GM12878 (cell line): ENCODE measurements around the gene SCGB2B2.

Experiments
- JUND ChIP-seq: IDR thresholded peaks from 2 replicates; pipeline ENCODE4 v1.6.1; 2012; ENCODE audit warnings: low read depth, mild to moderate bottlenecking, low read length, improper control_type of control experiment, moderate library complexity
- POLR2AphosphoS2 ChIP-seq: IDR thresholded peaks from 2 replicates; pipeline ENCODE4 v1.6.1; 2011; ENCODE audit warnings: low read depth, mild to moderate bottlenecking, low read length, improper control_type of control experiment, moderate library complexity
- POLR2AphosphoS5 ChIP-seq: IDR thresholded peaks from 2 replicates; pipeline ENCODE4 v1.6.1; 2011; ENCODE audit warnings: mild to moderate bottlenecking, low read length, inconsistent platforms
- ZNF622 ChIP-seq: fragments of 450-650 bp; IDR thresholded peaks from 2 replicates; pipeline ENCODE4 v1.6.1; 2017; ENCODE audit warnings: mild to moderate bottlenecking, inconsistent platforms
- TF ChIP-seq, protein P1 (sequence below): IDR thresholded peaks from 2 replicates; pipeline ENCODE4 v1.6.1; 2012; ENCODE audit warnings: mild to moderate bottlenecking, low read depth, low read length
- TF ChIP-seq, protein P2 (sequence below): IDR thresholded peaks from 2 replicates; pipeline ENCODE4 v1.6.1; 2011; ENCODE audit warnings: low read depth, low read length, improper control_type of control experiment, borderline replicate concordance

DNA sequence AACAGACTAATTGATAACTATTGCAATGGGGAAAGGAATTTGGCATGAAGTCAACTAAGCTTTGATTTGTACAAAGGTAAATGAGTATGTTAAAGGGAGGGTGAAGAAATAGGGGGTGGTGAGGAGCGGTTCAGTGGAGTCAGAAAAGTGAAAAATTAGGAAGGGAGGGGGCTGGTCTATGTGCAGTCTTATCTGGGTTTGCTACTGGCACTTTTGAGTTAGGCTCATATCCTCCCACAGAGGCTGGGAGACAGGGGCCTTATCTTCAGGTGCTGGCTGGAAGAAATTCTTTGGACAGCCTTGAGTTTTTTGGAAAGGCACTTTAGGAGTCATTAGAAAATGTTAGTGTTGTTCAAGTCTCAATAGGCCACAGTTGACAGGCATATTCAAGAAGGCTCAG is 11.6 kb upstream of the SCGB2B2 start:
- TF ChIP-seq JUND (no peak), POLR2AphosphoS5 (no peak), ZNF622 (no peak), POLR2AphosphoS2 (no peak)
- TF ChIP-seq, protein P1, sequence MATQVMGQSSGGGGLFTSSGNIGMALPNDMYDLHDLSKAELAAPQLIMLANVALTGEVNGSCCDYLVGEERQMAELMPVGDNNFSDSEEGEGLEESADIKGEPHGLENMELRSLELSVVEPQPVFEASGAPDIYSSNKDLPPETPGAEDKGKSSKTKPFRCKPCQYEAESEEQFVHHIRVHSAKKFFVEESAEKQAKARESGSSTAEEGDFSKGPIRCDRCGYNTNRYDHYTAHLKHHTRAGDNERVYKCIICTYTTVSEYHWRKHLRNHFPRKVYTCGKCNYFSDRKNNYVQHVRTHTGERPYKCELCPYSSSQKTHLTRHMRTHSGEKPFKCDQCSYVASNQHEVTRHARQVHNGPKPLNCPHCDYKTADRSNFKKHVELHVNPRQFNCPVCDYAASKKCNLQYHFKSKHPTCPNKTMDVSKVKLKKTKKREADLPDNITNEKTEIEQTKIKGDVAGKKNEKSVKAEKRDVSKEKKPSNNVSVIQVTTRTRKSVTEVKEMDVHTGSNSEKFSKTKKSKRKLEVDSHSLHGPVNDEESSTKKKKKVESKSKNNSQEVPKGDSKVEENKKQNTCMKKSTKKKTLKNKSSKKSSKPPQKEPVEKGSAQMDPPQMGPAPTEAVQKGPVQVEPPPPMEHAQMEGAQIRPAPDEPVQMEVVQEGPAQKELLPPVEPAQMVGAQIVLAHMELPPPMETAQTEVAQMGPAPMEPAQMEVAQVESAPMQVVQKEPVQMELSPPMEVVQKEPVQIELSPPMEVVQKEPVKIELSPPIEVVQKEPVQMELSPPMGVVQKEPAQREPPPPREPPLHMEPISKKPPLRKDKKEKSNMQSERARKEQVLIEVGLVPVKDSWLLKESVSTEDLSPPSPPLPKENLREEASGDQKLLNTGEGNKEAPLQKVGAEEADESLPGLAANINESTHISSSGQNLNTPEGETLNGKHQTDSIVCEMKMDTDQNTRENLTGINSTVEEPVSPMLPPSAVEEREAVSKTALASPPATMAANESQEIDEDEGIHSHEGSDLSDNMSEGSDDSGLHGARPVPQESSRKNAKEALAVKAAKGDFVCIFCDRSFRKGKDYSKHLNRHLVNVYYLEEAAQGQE = no peak
- TF ChIP-seq, protein P2, sequence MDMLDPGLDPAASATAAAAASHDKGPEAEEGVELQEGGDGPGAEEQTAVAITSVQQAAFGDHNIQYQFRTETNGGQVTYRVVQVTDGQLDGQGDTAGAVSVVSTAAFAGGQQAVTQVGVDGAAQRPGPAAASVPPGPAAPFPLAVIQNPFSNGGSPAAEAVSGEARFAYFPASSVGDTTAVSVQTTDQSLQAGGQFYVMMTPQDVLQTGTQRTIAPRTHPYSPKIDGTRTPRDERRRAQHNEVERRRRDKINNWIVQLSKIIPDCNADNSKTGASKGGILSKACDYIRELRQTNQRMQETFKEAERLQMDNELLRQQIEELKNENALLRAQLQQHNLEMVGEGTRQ = no peak
